Endodermal cell (in vitro differentiated cells): ENCODE results near the gene KAZN. TPM values are rescaled to one million over a fixed set of nuclear protein-coding genes. Genes with fewer than 3 reads are reported as not detected.

Experiments
- DNase-seq: peaks from one replicate; pipeline ENCODE4 v3.0.0-alpha.2; 2017
- H3K27ac ChIP-seq: 2 replicates; pipeline ENCODE4 v1.5.1; 2013; ENCODE audit warnings: mild to moderate bottlenecking, low read depth, low read length, moderate library complexity
- H3K27me3 ChIP-seq: 2 replicates; pipeline ENCODE4 v1.6.1; 2013; ENCODE audit warnings: mild to moderate bottlenecking, low read length, moderate library complexity; ENCODE audit not compliant: insufficient read depth, control insufficient read depth, poor library complexity, severe bottlenecking
- H3K36me3 ChIP-seq: 2 replicates; pipeline ENCODE4 v1.7.0; 2013; ENCODE audit warnings: mild to moderate bottlenecking, low read length, moderate library complexity; ENCODE audit not compliant: control insufficient read depth, insufficient read depth
- H3K4me1 ChIP-seq: one replicate; pipeline ENCODE4 v1.7.0; 2013; ENCODE audit warnings: low read length; ENCODE audit not compliant: control insufficient read depth, insufficient read depth
- H3K4me3 ChIP-seq: 2 replicates; pipeline ENCODE4 v1.5.1; 2013; ENCODE audit warnings: mild to moderate bottlenecking, low read length, moderate library complexity
- H3K9ac ChIP-seq: 2 replicates; pipeline ENCODE4 v1.6.1; 2013; ENCODE audit warnings: mild to moderate bottlenecking, low read length, moderate library complexity; ENCODE audit not compliant: poor library complexity, severe bottlenecking; ENCODE audit errors: extremely low read depth
- H3K9me3 ChIP-seq: 2 replicates; pipeline ENCODE4 v1.6.1; 2013; ENCODE audit warnings: mild to moderate bottlenecking, low read length, moderate library complexity; ENCODE audit not compliant: control insufficient read depth
- H3K27ac Mint-ChIP-seq: 2 replicates; pipeline ENCODE4 v1.8.0; 2020; ENCODE audit warnings: mixed read lengths
- H3K27me3 Mint-ChIP-seq: 2 replicates; pipeline ENCODE4 v1.8.0; 2021; ENCODE audit warnings: mild to moderate bottlenecking, mixed read lengths; ENCODE audit not compliant: insufficient read depth
- H3K36me3 Mint-ChIP-seq: 2 replicates; pipeline ENCODE4 v1.8.0; 2020; ENCODE audit warnings: low read depth, mixed read lengths
- H3K4me1 Mint-ChIP-seq: 2 replicates; pipeline ENCODE4 v1.8.0; 2020; ENCODE audit warnings: mixed read lengths
- H3K4me3 Mint-ChIP-seq: 2 replicates; pipeline ENCODE4 v1.8.0; 2020; ENCODE audit warnings: mild to moderate bottlenecking, moderate library complexity, mixed read lengths
- H3K9me3 Mint-ChIP-seq: 2 replicates; pipeline ENCODE4 v1.8.0; 2020; ENCODE audit warnings: mild to moderate bottlenecking, mixed read lengths
- CTCF ChIP-seq: fragments of 200-600 bp; sonication (generic); conservative IDR thresholded peaks from 2 replicates; pipeline ENCODE4 v1.5.0; 2021; ENCODE audit warnings: antibody characterized with exemption, mild to moderate bottlenecking
- WGBS, 2 experiments: methylation state at CpG; one replicate each; pipeline versions ENCODE4 v1.1.5 to v1.1.7; 2013; ENCODE audit warnings: missing lambda C conversion rate in 2 of 2, mixed read lengths in 1 of 2; ENCODE audit not compliant: insufficient coverage in 1 of 2, insufficient read length in 1 of 2; 5-methylcytosine and 5-hydroxymethylcytosine counted together
- total RNA-seq, 2 donors: library from RNA; stranded (reverse); fragmentation: NEBNext Ultra II Directional in 1 of 2; extraction: Animal tissue kit (Norgen Biotek cat#: 25700) in 1 of 2; gene quantifications; 2 replicates in 1 of 2; 3 replicates in 1 of 2; pipeline ENCODE4 v1.2.1, GENCODE V29; 2021

The KAZN gene
- total RNA-seq, 2 donors from 2014 or later: 12.4 to 13.9 TPM

GRCh38 chr1:14733779-14734140 lies 135.3 kb downstream of the KAZN start:
- no peaks in the 10 kb centered on the region for H3K36me3 ChIP-seq
- H3K27me3 ChIP-seq: no peaks in the 10 kb centered on the region
- Mint-ChIP-seq H3K36me3 (no peaks in the 10 kb centered on the region), H3K4me3 (peak overlapping the region; percentile 32), H3K4me1 (peaks cover 46% of the 10 kb centered on the region), H3K27ac (peak overlapping the region; percentile 65), H3K27me3 (peaks cover 11% of the 10 kb centered on the region), H3K9me3 (no peaks in the 10 kb centered on the region)
- no peaks in the 10 kb centered on the region for H3K9me3 ChIP-seq
- H3K4me1 ChIP-seq: peaks cover 8% of the 10 kb centered on the region
- no peak overlapping the region for H3K4me3 ChIP-seq
- peak overlapping the region; percentile 36 for H3K27ac ChIP-seq
- no peak overlapping the region for H3K9ac ChIP-seq
- TF ChIP-seq CTCF: no peak
- DNase-seq: peak; percentile 73
- 51 to 70% methylated on average over 7 to 10 of the region's 10 CpGs for WGBS, 2 experiments

- no peak overlapping the region for H3K27ac ChIP-seq
- no peaks in the 10 kb centered on the region for H3K27me3 ChIP-seq
- no peak overlapping the region for H3K27ac Mint-ChIP-seq
- no peak overlapping the region for H3K4me3 Mint-ChIP-seq
- no peaks in the 10 kb centered on the region for H3K36me3 ChIP-seq
- H3K4me1 Mint-ChIP-seq: peaks cover 57% of the 10 kb centered on the region
- 73 to 86% methylated on average over 2 to 4 of the region's 4 CpGs for WGBS, 2 experiments
- TF ChIP-seq CTCF: no peak
- no peak overlapping the region for H3K4me3 ChIP-seq
- no peak for DNase-seq
- no peak overlapping the region for H3K9ac ChIP-seq
- peaks cover 8% of the 10 kb centered on the region for H3K4me1 ChIP-seq
- H3K27me3 Mint-ChIP-seq: peaks cover 11% of the 10 kb centered on the region
- no peaks in the 10 kb centered on the region for H3K36me3 Mint-ChIP-seq
- H3K9me3 ChIP-seq: no peaks in the 10 kb centered on the region
- H3K9me3 Mint-ChIP-seq: no peaks in the 10 kb centered on the region
Observed at GRCh38 chr1:14735841-14736240, 137.4 kb downstream of the KAZN start.

GRCh38 chr1:14737561-14738094 lies 139.1 kb downstream of the KAZN start:
- no peak overlapping the region for H3K27ac ChIP-seq
- peaks cover 65% of the 10 kb centered on the region for H3K4me1 Mint-ChIP-seq
- no peaks in the 10 kb centered on the region for H3K36me3 ChIP-seq
- no peak overlapping the region for H3K4me3 Mint-ChIP-seq
- H3K36me3 Mint-ChIP-seq: no peaks in the 10 kb centered on the region
- peaks cover 10% of the 10 kb centered on the region for H3K4me1 ChIP-seq
- no peaks in the 10 kb centered on the region for H3K9me3 Mint-ChIP-seq
- H3K27me3 ChIP-seq: no peaks in the 10 kb centered on the region
- peaks cover 11% of the 10 kb centered on the region for H3K27me3 Mint-ChIP-seq
- no peak overlapping the region for H3K4me3 ChIP-seq
- 91 to 95% methylated on average over 4 to 6 of the region's 6 CpGs for WGBS, 2 experiments
- TF ChIP-seq CTCF: no peak
- no peaks in the 10 kb centered on the region for H3K9me3 ChIP-seq
- DNase-seq: no peak
- no peak overlapping the region for H3K27ac Mint-ChIP-seq
- H3K9ac ChIP-seq: no peak overlapping the region
